GM21381 (cell line): ENCODE results near the gene CCDC171.
A peak's percentile ranks its signal among the peaks of the same experiment; 100 is the strongest.
"Not testable (repeated sequence)": the region's sequence is repeated elsewhere in the genome, so short reads cannot be mapped to it uniquely, and the experiment has no call there.

ENCODE experiments used
- ATAC-seq: cut with Tn5 transposase; IDR thresholded peaks from one replicate; pipeline ENCODE4 v1.9.1; 2021; ENCODE audit warnings: mild to moderate bottlenecking, moderate library complexity; ENCODE audit not compliant: unreplicated experiment

Gene CCDC171

GRCh38 chr9:15549611-15550010, 3.2 kb upstream of the CCDC171 start:
- ATAC-seq: no peak

DNA sequence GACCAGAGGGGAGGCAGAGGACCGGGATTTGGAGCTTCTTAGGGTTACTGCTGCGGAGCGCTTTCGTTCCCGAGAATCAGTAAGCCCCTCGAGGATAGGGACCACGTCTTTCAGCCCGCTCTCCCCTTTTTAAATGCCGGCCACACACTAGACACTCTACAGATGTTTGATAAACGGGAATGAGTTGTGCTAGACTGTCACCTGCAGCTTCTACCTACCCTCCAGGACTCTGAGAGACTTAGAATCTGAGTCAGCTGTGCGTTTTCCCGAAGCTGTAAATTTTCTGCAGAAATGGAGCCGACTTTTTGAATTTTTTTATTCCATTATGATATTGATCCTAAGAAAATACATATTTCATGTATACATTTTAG, 670 bp downstream of the CCDC171 start:
- ATAC-seq: peak; percentile 20

GRCh38 chr9:15570769-15571168, 17.9 kb downstream of the CCDC171 start:
- no peak for ATAC-seq

DNA sequence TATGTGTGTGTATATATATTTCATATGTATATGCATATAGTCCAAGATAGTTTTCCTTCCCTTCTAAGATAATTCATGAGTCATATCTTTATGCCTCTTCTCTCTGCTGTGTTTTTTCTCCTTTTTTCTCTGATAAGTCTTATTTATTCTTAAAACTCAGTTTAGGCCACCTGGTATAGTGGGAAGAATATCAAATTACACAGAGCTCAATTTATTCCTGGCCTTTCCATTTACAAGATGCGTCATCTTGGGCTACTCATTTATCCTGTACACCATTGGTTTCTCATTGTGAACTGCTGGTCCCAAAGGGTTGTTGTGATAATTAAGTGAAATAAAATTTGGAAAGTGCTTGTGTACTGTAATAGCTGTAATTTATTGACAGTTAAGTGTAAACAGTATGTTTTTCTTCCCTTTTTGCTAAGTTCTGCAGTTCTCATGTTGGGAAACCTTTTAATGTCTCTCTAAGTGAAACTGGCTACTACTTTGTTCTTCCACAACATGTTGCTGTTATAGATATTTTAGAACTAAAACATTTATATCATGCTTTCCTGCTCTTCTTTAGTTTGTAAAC, 19.4 kb downstream of the CCDC171 start:
- ATAC-seq: no peak

GRCh38 chr9:15576350-15577050, 23.7 kb downstream of the CCDC171 start:
- no peak for ATAC-seq

- ATAC-seq: no peak
Measured at GRCh38 chr9:15578714-15579113, 25.9 kb downstream of the CCDC171 start.

- no peak for ATAC-seq
Measured at GRCh38 chr9:15584379-15584778, 31.5 kb downstream of the CCDC171 start.

- no peak for ATAC-seq
Measured at GRCh38 chr9:15592317-15592716, 39.5 kb downstream of the CCDC171 start.

DNA sequence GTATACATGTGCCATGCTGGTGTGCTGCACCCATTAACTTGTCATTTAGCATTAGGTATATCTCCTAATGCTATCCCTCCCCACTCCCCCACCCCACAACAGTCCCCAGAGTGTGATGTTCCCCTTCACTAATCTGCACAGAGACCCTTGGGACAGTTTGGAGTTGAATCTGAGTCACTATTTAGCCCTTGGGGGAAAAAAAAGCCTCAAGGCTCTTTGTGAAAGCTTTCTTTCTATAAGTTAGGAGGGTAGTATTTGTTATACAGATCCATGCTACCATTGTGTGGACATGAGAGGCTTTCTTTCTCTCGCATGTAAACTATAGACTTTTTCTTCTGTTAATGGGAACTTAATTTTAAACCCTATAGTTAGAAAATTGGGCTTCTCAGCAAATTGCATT, 40.1 kb downstream of the CCDC171 start:
- ATAC-seq: not testable (repeated sequence)

DNA sequence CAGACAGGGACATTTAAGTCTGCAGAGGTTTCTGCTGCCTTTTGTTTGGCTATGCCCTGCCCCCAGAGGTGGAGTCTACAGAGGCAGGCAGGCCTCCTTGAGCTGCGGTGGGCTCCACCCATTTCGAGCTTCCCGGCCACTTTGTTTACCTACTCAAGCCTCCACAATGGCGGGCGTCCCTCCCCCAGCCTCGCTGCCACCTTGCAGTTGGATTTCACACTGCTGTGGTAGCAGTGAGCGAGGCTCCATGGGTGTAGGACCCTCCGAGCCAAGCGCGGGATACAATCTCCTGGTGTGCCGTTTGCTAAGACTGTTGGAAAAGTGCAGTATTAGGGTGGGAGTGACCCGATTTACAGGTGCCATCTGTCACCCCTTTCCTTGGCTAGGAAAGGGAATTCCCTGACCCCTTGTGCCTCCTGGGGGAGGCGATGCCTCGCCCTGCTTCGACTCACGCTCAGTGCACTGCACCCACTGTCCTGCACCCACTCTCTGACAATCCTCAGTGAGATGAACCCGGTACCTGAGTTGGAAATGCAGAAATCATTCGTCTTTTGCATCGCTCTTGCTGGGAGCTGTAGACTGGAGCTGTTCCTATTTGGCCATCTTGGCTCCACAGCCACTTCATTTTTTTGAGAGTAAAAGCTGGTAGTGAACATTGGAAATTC, 48.0 kb downstream of the CCDC171 start:
- not testable (repeated sequence) for ATAC-seq

- ATAC-seq: no peak
Measured at GRCh38 chr9:15606643-15607472, 54.0 kb downstream of the CCDC171 start.

DNA sequence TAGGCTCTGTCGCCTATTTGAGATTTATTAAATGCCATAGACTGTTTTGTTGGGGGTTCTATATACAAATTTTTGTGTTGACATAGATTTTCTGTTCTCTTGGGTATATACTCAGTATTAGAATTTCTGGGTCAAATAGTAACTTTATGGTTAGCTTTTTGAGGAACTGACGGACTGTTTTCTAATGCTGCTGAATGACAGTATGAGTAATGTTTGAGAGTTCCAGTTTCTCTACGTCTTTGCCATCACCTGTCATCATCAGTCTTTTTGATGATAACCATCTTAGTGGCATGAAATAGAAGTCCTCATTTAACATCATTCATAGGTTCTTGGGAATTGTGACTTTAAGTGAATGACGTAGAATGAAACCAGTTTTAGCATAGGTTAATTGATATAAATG, 60.1 kb downstream of the CCDC171 start:
- ATAC-seq: no peak

DNA sequence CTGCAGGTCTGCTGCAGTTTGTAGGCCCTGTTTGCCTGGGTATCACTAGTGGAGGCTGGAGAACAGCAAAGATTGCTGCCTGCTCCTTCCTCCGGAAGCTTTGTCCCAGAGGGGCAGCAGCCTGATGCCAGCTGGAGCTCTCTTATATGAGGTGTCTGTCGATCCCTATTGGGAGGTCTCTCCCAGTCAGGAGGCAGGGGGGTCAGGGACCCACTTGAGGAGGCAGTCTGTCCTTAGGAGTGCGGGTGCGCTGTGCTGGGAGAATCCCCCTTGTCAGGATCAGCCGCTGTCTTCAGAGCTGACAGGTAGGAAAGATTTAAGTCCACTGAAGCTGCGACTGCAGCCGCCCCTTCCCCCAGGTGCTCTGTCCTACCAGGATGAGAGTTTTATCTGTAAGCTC, 64.9 kb downstream of the CCDC171 start:
- no peak for ATAC-seq

GRCh38 chr9:15618540-15619331, 65.9 kb downstream of the CCDC171 start:
- ATAC-seq: no peak

GRCh38 chr9:15622318-15622971, 69.6 kb downstream of the CCDC171 start:
- ATAC-seq: no peak

DNA sequence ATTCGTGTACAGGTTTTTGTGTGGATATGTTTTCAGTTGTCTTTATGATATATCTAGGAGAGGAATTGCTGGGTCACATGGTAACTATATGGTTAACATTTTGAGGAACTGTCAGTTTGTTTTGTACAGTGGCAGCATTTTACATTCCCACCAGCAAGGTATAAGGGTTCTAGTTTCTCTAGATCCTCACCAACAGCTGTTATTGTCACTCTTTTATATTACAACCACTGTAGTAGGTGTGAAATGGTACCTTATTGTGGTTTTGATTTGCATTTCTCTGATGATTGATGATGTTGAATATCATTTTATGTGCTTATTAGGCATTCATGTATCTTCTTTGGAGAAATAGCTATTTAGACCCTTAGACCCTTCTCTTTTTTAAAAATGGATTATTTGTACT, 82.9 kb downstream of the CCDC171 start:
- ATAC-seq: no peak

DNA sequence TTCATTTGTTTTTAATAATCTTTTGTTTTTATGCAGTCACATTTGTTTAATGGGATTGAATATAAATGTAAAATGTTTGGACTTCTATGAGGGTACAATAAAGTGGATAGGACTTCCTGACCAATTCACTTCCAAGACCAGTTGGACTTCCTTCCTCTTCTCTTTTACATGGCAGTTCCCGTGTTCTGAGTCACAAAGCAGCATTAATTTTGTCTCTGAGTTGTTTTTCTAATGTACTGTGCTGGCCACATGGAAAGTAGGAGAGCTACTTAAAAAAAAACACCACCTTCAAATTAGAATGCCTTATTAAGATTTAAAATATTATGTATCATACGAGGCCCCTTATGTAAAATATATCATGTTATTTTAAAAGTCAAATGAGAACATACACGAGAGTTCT, 87.3 kb downstream of the CCDC171 start:
- ATAC-seq: no peak

DNA sequence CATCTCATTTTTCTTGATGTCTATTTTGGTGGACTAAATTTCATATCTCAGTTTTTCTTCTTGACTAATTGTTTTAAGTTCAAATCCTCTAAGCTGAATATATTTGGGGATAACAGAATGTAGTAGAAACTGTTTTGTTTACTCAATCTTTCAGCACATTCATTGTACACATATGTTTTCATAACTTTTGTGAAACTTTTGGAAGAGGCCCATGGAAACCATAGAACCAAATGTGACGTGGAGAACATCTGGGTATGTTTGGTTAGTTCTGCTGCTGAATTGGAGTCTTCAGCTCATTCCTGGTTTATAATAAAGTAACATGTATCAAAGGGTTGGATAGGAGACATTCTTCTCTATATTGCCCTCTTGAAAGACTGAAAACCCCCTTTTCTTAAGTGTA, 88.4 kb downstream of the CCDC171 start:
- ATAC-seq: no peak

GRCh38 chr9:15642369-15642962, 89.6 kb downstream of the CCDC171 start:
- no peak for ATAC-seq

DNA sequence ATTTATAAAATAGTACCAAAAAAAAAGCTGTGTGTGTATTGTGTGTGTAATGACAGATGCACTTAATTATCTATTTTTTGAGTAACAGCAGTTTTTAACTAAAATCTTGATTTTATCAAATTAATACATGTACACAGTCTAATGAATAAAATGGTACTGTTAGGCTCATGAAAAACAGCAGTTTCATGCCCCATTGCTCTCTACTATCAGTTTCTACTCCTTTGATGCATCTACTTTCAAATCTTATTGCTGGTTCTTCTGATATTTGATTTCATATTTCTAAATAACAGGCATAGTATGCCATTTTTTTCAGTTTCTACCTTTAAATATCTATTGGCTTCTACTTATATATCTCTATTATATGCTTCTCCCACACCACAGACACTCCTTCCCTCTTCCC, 117.4 kb downstream of the CCDC171 start:
- peak; percentile 61 for ATAC-seq
